Cardiac muscle cell (in vitro differentiated cells and primary cell): Measurements from ENCODE around the gene PSMG4. TPM values are rescaled to one million over a fixed set of nuclear protein-coding genes. Genes with fewer than 3 reads are reported as not detected.

ENCODE experiments used
- DNase-seq, 2 donors: peaks; one replicate each; pipeline versions ENCODE4 v3.0.0 to v3.0.0-alpha.2; 2010 to 2017; ENCODE audit warnings: low read depth in 1 of 2, low spot score in 1 of 2
- H3K27ac ChIP-seq: fragments of 200-600 bp; sonication (generic); 2 replicates; pipeline ENCODE4 v1.5.1; 2016
- H3K27me3 ChIP-seq: fragments of 200-600 bp; sonication (generic); 2 replicates; pipeline ENCODE4 v1.6.0; 2016; ENCODE audit warnings: control low read depth
- H3K36me3 ChIP-seq: fragments of 200-600 bp; sonication (generic); 2 replicates; pipeline ENCODE4 v1.5.1; 2016; ENCODE audit warnings: control low read depth
- H3K4me1 ChIP-seq: fragments of 200-600 bp; sonication (generic); 2 replicates; pipeline ENCODE4 v1.8.1; 2017; ENCODE audit warnings: low read depth, mild to moderate bottlenecking, mixed run types
- H3K4me3 ChIP-seq: fragments of 200-600 bp; sonication (generic); 2 replicates; pipeline ENCODE4 v1.5.1; 2016; ENCODE audit warnings: mild to moderate bottlenecking
- H3K9me3 ChIP-seq: fragments of 200-600 bp; sonication (generic); 2 replicates; pipeline ENCODE4 v1.5.1; 2017; ENCODE audit warnings: low read depth, mild to moderate bottlenecking, control low read depth
- CTCF ChIP-seq: IDR thresholded peaks from 2 replicates; pipeline ENCODE4 v1.5.1; 2012; ENCODE audit warnings: low read depth, mild to moderate bottlenecking, low read length
- polyA plus RNA-seq: library from polyadenylated mRNA; unstranded; fragments of >200 nt; fragmentation: Nextera tagmentation; extraction: Ambion mirVana; gene quantifications from 2 replicates; pipeline ENCODE4 v1.2.1, GENCODE V29; 2016
- total RNA-seq: library from RNA; depleted of rRNA; stranded (reverse); fragments of >200 nt; gene quantifications from 2 replicates; pipeline ENCODE4 v1.2.3, GENCODE V29; 2016

PSMG4 gene
- total and polyA plus RNA-seq, 2 experiments from 2014 or later, result 22.2 to 44.0 TPM

- Histone ChIP-seq H3K9me3 (no peaks in the 10 kb centered on the region), H3K27ac (no peak overlapping the region), H3K27me3 (no peaks in the 10 kb centered on the region), H3K4me3 (no peak overlapping the region), H3K4me1 (peaks cover 35% of the 10 kb centered on the region), H3K36me3 (no peaks in the 10 kb centered on the region)
- no peak for DNase-seq
- no peak for TF ChIP-seq CTCF
Measured at GRCh38 chr6:3294921-3295871, 36.4 kb downstream of the PSMG4 start.

DNA sequence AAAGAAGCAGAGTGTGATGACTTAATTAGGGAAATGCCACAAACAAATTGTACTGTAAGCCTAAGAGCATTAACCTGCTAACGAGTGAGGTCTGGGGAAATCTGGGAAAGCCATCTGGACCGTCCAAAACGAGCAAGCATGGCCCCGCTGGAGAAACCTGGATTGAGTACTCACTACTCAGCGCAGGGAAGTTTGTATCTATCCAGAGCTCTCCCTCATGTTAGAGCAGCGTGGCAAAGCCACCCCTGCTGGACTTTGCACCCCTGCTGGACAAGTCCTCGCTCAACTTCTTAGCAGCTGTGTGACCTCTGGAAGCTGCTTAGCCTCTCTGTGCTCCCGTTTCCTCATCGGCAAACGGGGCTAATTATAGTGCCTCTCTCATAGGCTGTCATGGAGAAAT lies 37.3 kb downstream of the PSMG4 start:
- no peaks in the 10 kb centered on the region for H3K36me3 ChIP-seq
- no peak overlapping the region for H3K4me3 ChIP-seq
- H3K27me3 ChIP-seq, result no peaks in the 10 kb centered on the region
- H3K4me1 ChIP-seq, result peaks cover 35% of the 10 kb centered on the region
- H3K27ac ChIP-seq, result no peak overlapping the region
- H3K9me3 ChIP-seq, result no peaks in the 10 kb centered on the region
- no peak for DNase-seq
- no peak for TF ChIP-seq CTCF

- DNase-seq, result no peak
- H3K27ac ChIP-seq, result no peak overlapping the region
Measured at GRCh38 chr6:3296537-3296936, 37.8 kb downstream of the PSMG4 start.

DNA sequence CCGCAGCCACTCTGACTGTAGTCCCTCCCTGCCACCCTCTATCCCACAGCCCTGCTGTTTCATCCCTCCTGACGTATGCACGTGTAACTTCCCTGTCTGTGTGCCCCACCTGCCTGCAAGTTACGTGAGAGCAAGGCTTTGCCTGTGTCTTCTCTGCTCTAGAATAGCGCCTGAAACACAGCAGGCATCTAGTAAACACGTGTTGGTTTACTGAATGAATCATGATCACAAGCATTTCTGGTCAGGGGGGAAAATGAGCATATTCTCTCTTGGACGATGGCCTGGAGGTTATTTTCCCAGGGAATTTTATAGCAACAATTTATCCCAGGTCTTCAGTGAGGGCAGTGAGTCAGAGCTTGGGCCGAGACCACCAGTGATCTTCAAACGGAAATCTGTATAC lies 38.3 kb downstream of the PSMG4 start:
- no peak for TF ChIP-seq CTCF
- Histone ChIP-seq H3K9me3 (no peaks in the 10 kb centered on the region), H3K4me1 (peaks cover 31% of the 10 kb centered on the region), H3K27me3 (no peaks in the 10 kb centered on the region), H3K36me3 (no peaks in the 10 kb centered on the region), H3K4me3 (no peak overlapping the region), H3K27ac (no peak overlapping the region)
- DNase-seq, result no peak

More at GRCh38 chr6:3296537-3296936, 37.8 kb downstream of the PSMG4 start:
- Histone ChIP-seq H3K9me3 (no peaks in the 10 kb centered on the region), H3K4me1 (peaks cover 35% of the 10 kb centered on the region), H3K4me3 (no peak overlapping the region), H3K27me3 (no peaks in the 10 kb centered on the region), H3K36me3 (no peaks in the 10 kb centered on the region)
- TF ChIP-seq CTCF, result no peak

DNA sequence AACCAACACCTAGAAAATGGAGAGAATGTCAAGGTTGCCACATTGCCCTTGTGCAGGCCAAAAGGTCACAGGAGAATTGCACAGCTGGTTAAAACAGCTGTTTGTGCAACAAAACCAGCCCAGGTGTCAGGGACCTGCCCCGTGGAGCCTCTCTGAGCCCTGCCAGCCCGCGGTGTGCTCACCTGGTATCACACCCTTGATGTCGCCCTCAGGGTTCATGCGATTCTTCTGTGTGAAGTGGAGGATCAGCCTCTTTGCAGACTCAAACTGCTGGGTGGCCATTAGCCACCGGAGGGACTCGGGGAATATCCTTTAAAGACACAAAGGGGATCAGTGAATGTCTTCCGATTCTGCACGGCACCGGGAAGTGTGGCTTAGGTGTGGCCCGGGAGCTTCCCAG lies 39.2 kb downstream of the PSMG4 start:
- no peak overlapping the region for H3K4me3 ChIP-seq
- no peak for DNase-seq
- no peaks in the 10 kb centered on the region for H3K36me3 ChIP-seq
- no peak for TF ChIP-seq CTCF
- no peaks in the 10 kb centered on the region for H3K9me3 ChIP-seq
- no peaks in the 10 kb centered on the region for H3K27me3 ChIP-seq
- H3K27ac ChIP-seq, result no peak overlapping the region
- peaks cover 22% of the 10 kb centered on the region for H3K4me1 ChIP-seq
